Endodermal cell (in vitro differentiated cells): ENCODE measurements around the gene CNDP1. TPM values are rescaled to one million over a fixed set of nuclear protein-coding genes. Genes with fewer than 3 reads are reported as not detected.

Experiments used
- DNase-seq: peaks from one replicate; pipeline ENCODE4 v3.0.0-alpha.2; 2017
- H3K27ac ChIP-seq: 2 replicates; pipeline ENCODE4 v1.5.1; 2013; ENCODE audit warnings: mild to moderate bottlenecking, low read depth, low read length, moderate library complexity
- H3K27me3 ChIP-seq: 2 replicates; pipeline ENCODE4 v1.6.1; 2013; ENCODE audit warnings: mild to moderate bottlenecking, low read length, moderate library complexity; ENCODE audit not compliant: insufficient read depth, control insufficient read depth, poor library complexity, severe bottlenecking
- H3K36me3 ChIP-seq: 2 replicates; pipeline ENCODE4 v1.7.0; 2013; ENCODE audit warnings: mild to moderate bottlenecking, low read length, moderate library complexity; ENCODE audit not compliant: control insufficient read depth, insufficient read depth
- H3K4me1 ChIP-seq: one replicate; pipeline ENCODE4 v1.7.0; 2013; ENCODE audit warnings: low read length; ENCODE audit not compliant: control insufficient read depth, insufficient read depth
- H3K4me3 ChIP-seq: 2 replicates; pipeline ENCODE4 v1.5.1; 2013; ENCODE audit warnings: mild to moderate bottlenecking, low read length, moderate library complexity
- H3K9ac ChIP-seq: 2 replicates; pipeline ENCODE4 v1.6.1; 2013; ENCODE audit warnings: mild to moderate bottlenecking, low read length, moderate library complexity; ENCODE audit not compliant: poor library complexity, severe bottlenecking; ENCODE audit errors: extremely low read depth
- H3K9me3 ChIP-seq: 2 replicates; pipeline ENCODE4 v1.6.1; 2013; ENCODE audit warnings: mild to moderate bottlenecking, low read length, moderate library complexity; ENCODE audit not compliant: control insufficient read depth
- H3K27ac Mint-ChIP-seq: 2 replicates; pipeline ENCODE4 v1.8.0; 2020; ENCODE audit warnings: mixed read lengths
- H3K27me3 Mint-ChIP-seq: 2 replicates; pipeline ENCODE4 v1.8.0; 2021; ENCODE audit warnings: mild to moderate bottlenecking, mixed read lengths; ENCODE audit not compliant: insufficient read depth
- H3K36me3 Mint-ChIP-seq: 2 replicates; pipeline ENCODE4 v1.8.0; 2020; ENCODE audit warnings: low read depth, mixed read lengths
- H3K4me1 Mint-ChIP-seq: 2 replicates; pipeline ENCODE4 v1.8.0; 2020; ENCODE audit warnings: mixed read lengths
- H3K4me3 Mint-ChIP-seq: 2 replicates; pipeline ENCODE4 v1.8.0; 2020; ENCODE audit warnings: mild to moderate bottlenecking, moderate library complexity, mixed read lengths
- H3K9me3 Mint-ChIP-seq: 2 replicates; pipeline ENCODE4 v1.8.0; 2020; ENCODE audit warnings: mild to moderate bottlenecking, mixed read lengths
- CTCF ChIP-seq: fragments of 200-600 bp; sonication (generic); conservative IDR thresholded peaks from 2 replicates; pipeline ENCODE4 v1.5.0; 2021; ENCODE audit warnings: antibody characterized with exemption, mild to moderate bottlenecking
- WGBS, 2 experiments: methylation state at CpG; one replicate each; pipeline versions ENCODE4 v1.1.5 to v1.1.7; 2013; ENCODE audit warnings: missing lambda C conversion rate in 2 of 2, mixed read lengths in 1 of 2; ENCODE audit not compliant: insufficient coverage in 1 of 2, insufficient read length in 1 of 2; 5-methylcytosine and 5-hydroxymethylcytosine counted together
- total RNA-seq, 2 donors: library from RNA; stranded (reverse); fragmentation: NEBNext Ultra II Directional in 1 of 2; extraction: Animal tissue kit (Norgen Biotek cat#: 25700) in 1 of 2; gene quantifications; 2 replicates in 1 of 2; 3 replicates in 1 of 2; pipeline ENCODE4 v1.2.1, GENCODE V29; 2021

Gene CNDP1
- total RNA-seq, 2 donors from 2014 or later = 0.51 TPM; not detected in 1

GRCh38 chr18:74525741-74526140, 8.6 kb upstream of the CNDP1 start:
- peaks cover 3% of the 10 kb centered on the region for H3K27me3 Mint-ChIP-seq
- Histone ChIP-seq H3K4me3 (no peak overlapping the region), H3K27me3 (no peaks in the 10 kb centered on the region), H3K9me3 (no peaks in the 10 kb centered on the region), H3K27ac (no peak overlapping the region), H3K36me3 (peaks cover 12% of the 10 kb centered on the region), H3K4me1 (no peaks in the 10 kb centered on the region), H3K9ac (no peak overlapping the region)
- no peak overlapping the region for H3K4me3 Mint-ChIP-seq
- WGBS, 2 experiments = 92 to 95% methylated on average over 6 to 9 of the region's 9 CpGs
- no peak for TF ChIP-seq CTCF
- peak; percentile 40 for DNase-seq
- no peak overlapping the region for H3K27ac Mint-ChIP-seq
- peaks cover 7% of the 10 kb centered on the region for H3K4me1 Mint-ChIP-seq
- peaks cover 2% of the 10 kb centered on the region for H3K9me3 Mint-ChIP-seq
- peaks cover 28% of the 10 kb centered on the region for H3K36me3 Mint-ChIP-seq

GRCh38 chr18:74526488-74526887, 7.8 kb upstream of the CNDP1 start:
- Histone ChIP-seq H3K9me3 (no peaks in the 10 kb centered on the region), H3K36me3 (peaks cover 5% of the 10 kb centered on the region), H3K27ac (no peak overlapping the region), H3K4me1 (no peaks in the 10 kb centered on the region), H3K9ac (no peak overlapping the region), H3K4me3 (no peak overlapping the region), H3K27me3 (no peaks in the 10 kb centered on the region)
- Mint-ChIP-seq H3K27me3 (peaks cover 4% of the 10 kb centered on the region), H3K27ac (no peak overlapping the region), H3K4me3 (no peak overlapping the region), H3K36me3 (peaks cover 21% of the 10 kb centered on the region), H3K4me1 (peaks cover 7% of the 10 kb centered on the region), H3K9me3 (peaks cover 2% of the 10 kb centered on the region)
- DNase-seq = no peak
- 93 to 97% methylated on average over 2 of the region's 2 CpGs for WGBS, 2 experiments
- no peak for TF ChIP-seq CTCF

GRCh38 chr18:74528478-74528877, 5.8 kb upstream of the CNDP1 start:
- Mint-ChIP-seq H3K4me3 (no peak overlapping the region), H3K9me3 (no peaks in the 10 kb centered on the region), H3K4me1 (peaks cover 7% of the 10 kb centered on the region), H3K27ac (no peak overlapping the region), H3K27me3 (peaks cover 4% of the 10 kb centered on the region), H3K36me3 (peaks cover 4% of the 10 kb centered on the region)
- no peak for DNase-seq
- Histone ChIP-seq H3K27me3 (no peaks in the 10 kb centered on the region), H3K27ac (no peak overlapping the region), H3K4me3 (no peak overlapping the region), H3K36me3 (no peaks in the 10 kb centered on the region), H3K9ac (no peak overlapping the region), H3K9me3 (no peaks in the 10 kb centered on the region), H3K4me1 (no peaks in the 10 kb centered on the region)
- TF ChIP-seq CTCF = no peak
- WGBS, 2 experiments = 100% methylated on average over 1 of the region's 1 CpG; no CpG with 5 or more reads in 1 of the 2 experiments
